IMR-90 (cell line): ENCODE measurements around the gene PSMD9.

ENCODE experiments used
- CEBPB ChIP-seq: IDR thresholded peaks from 2 replicates; pipeline ENCODE4 v1.6.1; 2012; ENCODE audit warnings: low read depth, low read length, improper control_type of control experiment
- CHD1 ChIP-seq: IDR thresholded peaks from 2 replicates; pipeline ENCODE4 v1.6.1; 2012; ENCODE audit warnings: low read depth, low read length, improper control_type of control experiment
- CTCF ChIP-seq: conservative IDR thresholded peaks from 2 replicates; pipeline ENCODE4 v1.5.1; 2012; ENCODE audit warnings: mild to moderate bottlenecking, low read depth, low read length, improper control_type of control experiment
- FOS ChIP-seq: fragments of 150-350 bp; IDR thresholded peaks from 2 replicates; pipeline ENCODE4 v1.6.1; 2016; ENCODE audit warnings: low read depth, low read length
- POLR2A ChIP-seq: IDR thresholded peaks from 2 replicates; pipeline ENCODE4 v1.6.1; 2012; ENCODE audit warnings: mild to moderate bottlenecking, low read depth, low read length
- RCOR1 ChIP-seq: IDR thresholded peaks from 2 replicates; pipeline ENCODE4 v1.6.1; 2012; ENCODE audit warnings: mild to moderate bottlenecking, low read length, improper control_type of control experiment; ENCODE audit not compliant: insufficient replicate concordance

- TF ChIP-seq CTCF: no peak
- no peak for TF ChIP-seq RCOR1
- no peak for TF ChIP-seq POLR2A
- no peak for TF ChIP-seq FOS
- TF ChIP-seq CEBPB: no peak
- no peak for TF ChIP-seq CHD1
These were observed 39.4 kb upstream of the PSMD9 start for GRCh38 chr12:121849211-121849610.
